HepG2 (cell line): ENCODE measurements around the gene COL5A1. TPM values are rescaled to one million over a fixed set of nuclear protein-coding genes. Genes with fewer than 3 reads are reported as not detected.

ENCODE experiments used
- ATAC-seq: fragments of 200-7000 bp; cut with Tn5 transposase; 3 replicates; pipeline ENCODE4 v1.9.1; 2020; ENCODE audit warnings: mild to moderate bottlenecking, moderate library complexity
- BruUV-seq: library from RNA; stranded (reverse); fragments of 400-500 nt; replicated peaks from 2 replicates; lab custom pipeline; 2021; lab: Mats Ljungman, UMichigan
- CTCF ChIA-PET: fragments of 300-600 bp; formaldehyde crosslinking; extraction: SDS; loops from one replicate; lab custom pipeline; 2021; ENCODE audit warnings: low total read pairs, inconsistent platforms, low intra/inter-chr PET ratio; lab: Yijun Ruan, JAX
- POLR2A ChIA-PET: fragments of 350-600 bp; sonication (Branson Sonifier 250); formaldehyde crosslinking; loops from one replicate; lab custom pipeline; 2020; ENCODE audit warnings: antibody characterized with exemption, inconsistent platforms; lab: Yijun Ruan, JAX
- DNase-seq: peaks from one replicate; pipeline ENCODE4 v3.0.0-alpha.2; 2015; ENCODE audit warnings: low spot score
- FAIRE-seq: peaks from 3 replicates; lab custom pipeline; 2011; peaks lifted over from hg19 to GRCh38; lab: Jason Lieb, UNC
- H2AFZ ChIP-seq: one replicate; pipeline ENCODE4 v1.6.1; 2011; ENCODE audit warnings: low read length, inconsistent platforms
- H3K27ac ChIP-seq: fragments of 300-600 bp; 3 replicates; pipeline ENCODE4 v1.8.0; 2011; ENCODE audit warnings: mixed run types, mild to moderate bottlenecking, mixed read lengths, low read length, inconsistent platforms; ENCODE audit not compliant: insufficient read depth; ENCODE audit errors: extremely low read length
- H3K27me3 ChIP-seq, 2 experiments: fragments of 200-600 bp in 1 of 2; 2 replicates in 1 of 2; 3 replicates in 1 of 2; pipeline versions ENCODE4 v1.6.0 to v1.8.0; 2011; ENCODE audit warnings: low read length in 2 of 2, mild to moderate bottlenecking in 2 of 2, moderate library complexity in 2 of 2, inconsistent platforms in 1 of 2; ENCODE audit not compliant: insufficient read depth in 2 of 2, control insufficient read depth in 1 of 2
- H3K36me3 ChIP-seq, 2 experiments: fragments of 200-600 bp in 1 of 2; replicated peaks in 1 of 2; 2 replicates in 1 of 2; 3 replicates in 1 of 2; pipeline versions ENCODE4 v1.5.1 to v1.8.0; 2011; ENCODE audit warnings: low read length in 2 of 2, inconsistent platforms in 1 of 2; ENCODE audit not compliant: insufficient read depth in 2 of 2, control insufficient read depth in 1 of 2
- H3K4me1 ChIP-seq: 2 replicates; pipeline ENCODE4 v1.5.1; 2012; ENCODE audit warnings: low read length, inconsistent platforms; ENCODE audit not compliant: insufficient read depth
- H3K4me2 ChIP-seq: 2 replicates; pipeline ENCODE4 v1.6.0; 2011; ENCODE audit warnings: low read depth, low read length, inconsistent platforms
- H3K4me3 ChIP-seq, 3 experiments: fragments of 200-600 bp in 1 of 3; sonication (generic), shearing (Covaris generic) in 1 of 3; replicated peaks in 1 of 3; 2 replicates each; pipeline ENCODE4 v1.5.1; 2011 to 2016; ENCODE audit warnings: low read length in 3 of 3, inconsistent platforms in 2 of 3, low read depth in 2 of 3, mild to moderate bottlenecking in 2 of 3, control low read depth in 1 of 3, mixed read lengths in 1 of 3; ENCODE audit not compliant: insufficient read depth in 1 of 3
- H3K79me2 ChIP-seq: one replicate; pipeline ENCODE4 v1.6.1; 2011; ENCODE audit warnings: low read length, inconsistent platforms; ENCODE audit not compliant: insufficient read depth
- H3K9ac ChIP-seq: 2 replicates; pipeline ENCODE4 v1.6.0; 2011; ENCODE audit warnings: mild to moderate bottlenecking, low read depth, low read length, inconsistent platforms; ENCODE audit not compliant: insufficient read depth
- H3K9me3 ChIP-seq: 2 replicates; pipeline ENCODE4 v1.5.1; 2012; ENCODE audit warnings: mild to moderate bottlenecking, low read length
- H4K20me1 ChIP-seq: 2 replicates; pipeline ENCODE4 v1.6.0; 2011; ENCODE audit warnings: inconsistent platforms, mild to moderate bottlenecking, low read length, moderate library complexity; ENCODE audit not compliant: insufficient read depth
- AGO1 ChIP-seq: fragments of 200-400 bp; formaldehyde crosslinking; IDR thresholded peaks from 2 replicates; pipeline ENCODE4 v1.6.1; 2017; ENCODE audit warnings: mild to moderate bottlenecking, low read depth, low read length, moderate library complexity; ENCODE audit not compliant: poor library complexity, severe bottlenecking
- GPBP1L1 ChIP-seq: sonication (generic); formaldehyde crosslinking; IDR thresholded peaks from 2 replicates; pipeline ENCODE4 v1.5.0; 2020; ENCODE audit warnings: mild to moderate bottlenecking, missing genetic modification reagents
- NFYB ChIP-seq: sonication (generic); formaldehyde crosslinking; IDR thresholded peaks from 2 replicates; pipeline ENCODE4 v1.4.0; 2020; ENCODE audit warnings: missing genetic modification reagents
- RBM22 ChIP-seq: fragments of 200-400 bp; formaldehyde crosslinking; optimal IDR thresholded peaks from 2 replicates; pipeline ENCODE3; 2017; ENCODE audit warnings: mild to moderate bottlenecking, low read length, moderate library complexity
- SP1 ChIP-seq, 2 experiments: fragments of 450-650 bp in 1 of 2; sonication (generic) in 1 of 2; formaldehyde crosslinking in 1 of 2; IDR thresholded peaks; 2 replicates each; pipeline versions ENCODE4 v1.4.0 to v1.6.1; 2016 to 2020; ENCODE audit warnings: missing genetic modification reagents in 1 of 2
- ZNF3 ChIP-seq: IDR thresholded peaks from 2 replicates; pipeline ENCODE4 v1.7.0; 2017; ENCODE audit warnings: inconsistent platforms
- ZNF569 ChIP-seq: sonication (generic); formaldehyde crosslinking; IDR thresholded peaks from 2 replicates; pipeline ENCODE4 v1.5.0; 2020; ENCODE audit warnings: mild to moderate bottlenecking, missing genetic modification reagents, moderate library complexity, borderline replicate concordance
- ZNF670 ChIP-seq: sonication (generic); formaldehyde crosslinking; IDR thresholded peaks from 2 replicates; pipeline ENCODE4 v1.8.0; 2022; ENCODE audit warnings: mild to moderate bottlenecking, missing genetic modification reagents, borderline replicate concordance
- WGBS: methylation state at CpG from one replicate; pipeline ENCODE4 v1.1.6; 2017; ENCODE audit warnings: low lambda C conversion rate; 5-methylcytosine and 5-hydroxymethylcytosine counted together
- in situ Hi-C: cut with HindIII; loops from 2 replicates; pipeline ENCODE4 v1.10.0; 2017; ENCODE audit warnings: low pct_unique_long_range_greater_than_20kb; ENCODE audit not compliant: extremely low pct_ligation_motif_present
- intact Hi-C: fragments of 100-400 bp; cut with micrococcal nuclease; formaldehyde crosslinking; loops from one replicate; pipeline ENCODE4 v1.10.0; 2022; ENCODE audit not compliant: unreplicated experiment
- polyA plus RNA-seq, 8 experiments: library from polyadenylated mRNA; depleted of rRNA in 3 of 8; stranded (reverse) in 7 of 8; unstranded in 1 of 8; fragments of >200 nt; fragmentation: Illumina TruSeq in 4 of 8; extraction: Trizol in 4 of 8; gene quantifications; 2 replicates each; pipeline versions ENCODE4 v1.2.1 to v1.2.3, GENCODE V29; 2011 to 2016; ENCODE audit warnings: low read depth in 4 of 8, missing spikeins in 1 of 8, mixed read lengths in 1 of 8; ENCODE audit not compliant: insufficient read depth in 1 of 8
- total RNA-seq, 5 experiments: library from RNA; depleted of rRNA; stranded (reverse); fragments of >200 nt; fragmentation: Illumina TruSeq; extraction: Trizol; gene quantifications; 2 replicates each; pipeline ENCODE4 v1.2.3, GENCODE V29; 2016; ENCODE audit warnings: low read depth in 1 of 5

COL5A1 gene
- total and polyA plus RNA-seq, 2 of the 13 experiments (the other 11 are each of a cell fraction or from before 2014, with no cell fraction given): not detected

GRCh38 chr9:134890155-134890495 lies 248.5 kb downstream of the COL5A1 start:
- POLR2A ChIA-PET: no interaction called here
- no peak for FAIRE-seq
- in situ Hi-C loops (no loop called here), intact Hi-C loops (no loop called here)
- Histone ChIP-seq H4K20me1 (no peaks in the 10 kb centered on the region), H3K27me3 (peaks cover 7 to 57% of the 10 kb centered on the region in 2 experiments), H3K4me1 (no peaks in the 10 kb centered on the region), H3K27ac (no peak overlapping the region), H3K79me2 (no peaks in the 10 kb centered on the region), H3K4me2 (no peak overlapping the region), H2AFZ (no peak overlapping the region), H3K4me3 (no peak overlapping the region), H3K9ac (no peak overlapping the region), H3K36me3 (no peaks in the 10 kb centered on the region), H3K9me3 (no peaks in the 10 kb centered on the region)
- WGBS: 5% methylated on average over 5 of the region's 5 CpGs
- DNase-seq: no peak
- CTCF ChIA-PET: no interaction called here
- no TSS peak for BruUV-seq
- no peak for ATAC-seq
- TF ChIP-seq RBM22: no peak

- intact Hi-C loops: no loop called here
- H3K9me3 ChIP-seq: no peaks in the 10 kb centered on the region
- ATAC-seq (no peak), FAIRE-seq (no peak), DNase-seq (no peak)
- no peak overlapping the region for H2AFZ ChIP-seq
- 33% methylated on average over 8 of the region's 8 CpGs for whole genome bisulfite sequencing
- no peaks in the 10 kb centered on the region for H4K20me1 ChIP-seq
- BruUV-seq: no TSS peak
- CTCF ChIA-PET: no interaction called here
- no peak overlapping the region for H3K4me2 ChIP-seq
- POLR2A ChIA-PET: no interaction called here
- in situ Hi-C loops: no loop called here
- H3K79me2 ChIP-seq: no peaks in the 10 kb centered on the region
- no peaks in the 10 kb centered on the region for H3K36me3 ChIP-seq
- H3K4me1 ChIP-seq: no peaks in the 10 kb centered on the region
- no peak for TF ChIP-seq ZNF569 (CRISPR knock-in tag)
- TF ChIP-seq ZNF670: no peak
- TF ChIP-seq NFYB: no peak
- no peak for TF ChIP-seq AGO1
- TF ChIP-seq ZNF3: no peak
- no peak for TF ChIP-seq GPBP1L1
- TF ChIP-seq SP1 (IDR thresholded peaks at IDR 0.05): no peak
- TF ChIP-seq SP1 (CRISPR knock-in tag; IDR thresholded peaks at IDR 0.05): no peak
- peaks cover 5 to 56% of the 10 kb centered on the region in 2 experiments; a peak in 4 of 5 replicates for H3K27me3 ChIP-seq
- no peak overlapping the region for H3K9ac ChIP-seq
- no peak overlapping the region for H3K4me3 ChIP-seq
- H3K27ac ChIP-seq: no peak overlapping the region
These were observed 249.4 kb downstream of the COL5A1 start for GRCh38 chr9:134891053-134891452.
